H9 (cell line): ENCODE measurements around the gene CALN1. TPM values are rescaled to one million over a fixed set of nuclear protein-coding genes. Genes with fewer than 3 reads are reported as not detected.

Source experiments
- DNase-seq: peaks from one replicate; pipeline ENCODE4 v3.0.0-alpha.2; 2017
- H2AFZ ChIP-seq: one replicate; pipeline ENCODE4 v1.6.1; 2013; ENCODE audit warnings: mild to moderate bottlenecking, low read length, control low read depth, moderate library complexity
- H2AK5ac ChIP-seq: 2 replicates; pipeline ENCODE4 v1.6.1; 2013; ENCODE audit warnings: low read length, control low read depth, mixed read lengths; ENCODE audit not compliant: insufficient read length
- H2BK120ac ChIP-seq: one replicate; pipeline ENCODE4 v1.6.1; 2013; ENCODE audit warnings: low read depth, mild to moderate bottlenecking, low read length, control low read depth, inconsistent platforms; ENCODE audit not compliant: poor library complexity, severe bottlenecking
- H2BK12ac ChIP-seq: 2 replicates; pipeline ENCODE4 v1.6.1; 2013; ENCODE audit warnings: low read length, control low read depth, mixed read lengths, low read depth; ENCODE audit not compliant: insufficient read length
- H2BK15ac ChIP-seq: 2 replicates; pipeline ENCODE4 v1.6.1; 2013; ENCODE audit warnings: low read depth, low read length, control low read depth
- H2BK20ac ChIP-seq: one replicate; pipeline ENCODE4 v1.6.1; 2013; ENCODE audit warnings: low read depth, mild to moderate bottlenecking, low read length, control low read depth, inconsistent platforms; ENCODE audit not compliant: poor library complexity, severe bottlenecking
- H2BK5ac ChIP-seq: 2 replicates; pipeline ENCODE4 v1.6.1; 2013; ENCODE audit warnings: low read length, control low read depth, mixed read lengths; ENCODE audit not compliant: insufficient read length
- H3K14ac ChIP-seq: 2 replicates; pipeline ENCODE4 v1.6.1; 2013; ENCODE audit warnings: low read length, control low read depth; ENCODE audit not compliant: insufficient read depth
- H3K18ac ChIP-seq: 2 replicates; pipeline ENCODE4 v1.6.1; 2013; ENCODE audit warnings: low read depth, mild to moderate bottlenecking, mixed read lengths, low read length, control low read depth; ENCODE audit not compliant: insufficient read length
- H3K23ac ChIP-seq: 2 replicates; pipeline ENCODE4 v1.6.1; 2013; ENCODE audit warnings: low read length, control low read depth, mixed read lengths, low read depth; ENCODE audit not compliant: insufficient read length
- H3K23me2 ChIP-seq: 2 replicates; pipeline ENCODE4 v1.6.1; 2013; ENCODE audit warnings: low read depth, mild to moderate bottlenecking, mixed read lengths, low read length, control low read depth; ENCODE audit not compliant: insufficient read length, poor library complexity, severe bottlenecking
- H3K27ac ChIP-seq: 2 replicates; pipeline ENCODE4 v1.5.1; 2013; ENCODE audit warnings: low read length, control low read depth, mixed read lengths, low read depth; ENCODE audit not compliant: insufficient read length
- H3K27me3 ChIP-seq: 2 replicates; pipeline ENCODE4 v1.6.1; 2013; ENCODE audit warnings: low read length, control low read depth, inconsistent platforms; ENCODE audit not compliant: insufficient read depth
- H3K4ac ChIP-seq: 2 replicates; pipeline ENCODE4 v1.6.1; 2013; ENCODE audit warnings: low read depth, mild to moderate bottlenecking, control low read depth, inconsistent platforms, low read length, moderate library complexity
- H3K4me1 ChIP-seq: 2 replicates; pipeline ENCODE4 v1.6.1; 2013; ENCODE audit warnings: low read length, control low read depth, inconsistent platforms; ENCODE audit not compliant: insufficient read depth
- H3K4me2 ChIP-seq: 2 replicates; pipeline ENCODE4 v1.6.1; 2013; ENCODE audit warnings: low read length, control low read depth, mixed read lengths; ENCODE audit not compliant: insufficient read length, insufficient read depth
- H3K56ac ChIP-seq: 2 replicates; pipeline ENCODE4 v1.6.1; 2013; ENCODE audit warnings: low read depth, mild to moderate bottlenecking, mixed read lengths, low read length, control low read depth; ENCODE audit not compliant: insufficient read length
- H3K79me1 ChIP-seq: 2 replicates; pipeline ENCODE4 v1.6.1; 2013; ENCODE audit warnings: low read depth, mild to moderate bottlenecking, moderate library complexity, low read length, control low read depth, inconsistent platforms; ENCODE audit not compliant: insufficient read depth, poor library complexity, severe bottlenecking
- H3K79me2 ChIP-seq: 2 replicates; pipeline ENCODE4 v1.6.1; 2013; ENCODE audit warnings: low read length, control low read depth, inconsistent platforms; ENCODE audit not compliant: insufficient read depth
- H3K9ac ChIP-seq: 2 replicates; pipeline ENCODE4 v1.6.1; 2013; ENCODE audit warnings: low read length, control low read depth, mixed read lengths; ENCODE audit not compliant: insufficient read length; ENCODE audit errors: extremely low read depth
- H3K9me3 ChIP-seq: one replicate; pipeline ENCODE4 v1.6.1; 2013; ENCODE audit warnings: low read depth, low read length, inconsistent platforms; ENCODE audit not compliant: control insufficient read depth
- H3T11ph ChIP-seq: one replicate; pipeline ENCODE4 v1.6.1; 2013; ENCODE audit warnings: mild to moderate bottlenecking, low read length, control low read depth, inconsistent platforms
- H4K20me1 ChIP-seq: one replicate; pipeline ENCODE4 v1.6.1; 2013; ENCODE audit not compliant: control insufficient read depth, insufficient read length, insufficient read depth
- H4K5ac ChIP-seq: 2 replicates; pipeline ENCODE4 v1.6.1; 2013; ENCODE audit warnings: low read depth, mild to moderate bottlenecking, mixed read lengths, low read length, control low read depth; ENCODE audit not compliant: insufficient read length
- H4K8ac ChIP-seq: replicated peaks from 2 replicates; pipeline ENCODE4 v1.6.1; 2013; ENCODE audit warnings: low read length, control low read depth, mixed read lengths, low read depth; ENCODE audit not compliant: insufficient read length
- H4K91ac ChIP-seq: 2 replicates; pipeline ENCODE4 v1.6.1; 2013; ENCODE audit warnings: low read depth, mild to moderate bottlenecking, moderate library complexity, mixed read lengths, low read length, control low read depth; ENCODE audit not compliant: insufficient read length
- H3K27ac Mint-ChIP-seq, 3 experiments: 2 replicates in 2 of 3; 3 replicates in 1 of 3; pipeline ENCODE4 v1.8.0; 2020 to 2021; ENCODE audit warnings: mixed read lengths in 3 of 3, mild to moderate bottlenecking in 1 of 3, moderate library complexity in 1 of 3
- H3K27me3 Mint-ChIP-seq: 2 replicates; pipeline ENCODE4 v1.8.0; 2021; ENCODE audit warnings: low read depth, mild to moderate bottlenecking, moderate library complexity, mixed read lengths
- H3K36me3 Mint-ChIP-seq, 3 experiments: 2 replicates in 2 of 3; 3 replicates in 1 of 3; pipeline ENCODE4 v1.8.0; 2020 to 2021; ENCODE audit warnings: low read depth in 3 of 3, mixed read lengths in 3 of 3; ENCODE audit not compliant: insufficient read depth in 1 of 3
- H3K4me1 Mint-ChIP-seq, 2 experiments: 2 replicates each; pipeline ENCODE4 v1.8.0; 2020; ENCODE audit warnings: mixed read lengths in 2 of 2
- H3K4me3 Mint-ChIP-seq, 2 experiments: 2 replicates in 1 of 2; 3 replicates in 1 of 2; pipeline ENCODE4 v1.8.0; 2020 to 2021; ENCODE audit warnings: mild to moderate bottlenecking in 2 of 2, mixed read lengths in 2 of 2, moderate library complexity in 1 of 2
- H3K9me3 Mint-ChIP-seq, 2 experiments: 2 replicates in 1 of 2; 3 replicates in 1 of 2; pipeline ENCODE4 v1.8.0; 2020; ENCODE audit warnings: mild to moderate bottlenecking in 2 of 2, mixed read lengths in 2 of 2, moderate library complexity in 1 of 2
- total RNA-seq: library from RNA; stranded (reverse); gene quantifications from 2 replicates; pipeline ENCODE4 v1.2.1, GENCODE V29; 2021
- TF ChIP-seq, protein P1 (sequence below): fragments of 200-600 bp; sonication (generic); conservative IDR thresholded peaks from 3 replicates; pipeline ENCODE4 v1.8.0; 2021; ENCODE audit warnings: antibody characterized with exemption, mild to moderate bottlenecking

The CALN1 gene
- total RNA-seq, 1 experiment from 2014 or later: 2.8 TPM

DNA sequence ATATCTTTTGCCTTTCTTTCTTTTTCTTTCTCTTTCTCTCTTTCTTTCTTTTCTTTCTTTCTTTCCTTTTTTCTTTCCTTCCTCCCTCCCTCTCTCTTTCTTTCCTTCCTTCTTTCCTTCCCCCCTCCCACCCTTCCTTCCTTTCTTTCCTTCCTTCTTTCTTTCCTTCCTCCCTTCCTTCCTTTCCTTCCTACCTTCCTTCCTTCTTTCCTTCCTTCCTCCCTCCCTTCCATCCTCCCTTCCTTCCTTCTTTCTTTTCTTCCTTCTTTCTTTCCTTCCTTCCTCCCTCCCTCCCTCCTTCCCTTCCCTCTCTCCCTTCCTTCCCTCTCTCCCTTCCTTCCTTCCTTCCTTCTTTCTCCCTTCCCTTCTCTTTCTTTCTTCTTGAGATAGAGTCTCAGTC is 25.5 kb upstream of the CALN1 start:
- no peak overlapping the region for H3K4me3 Mint-ChIP-seq

More for the DNA sequence above, 25.5 kb upstream of the CALN1 start:
- H3K4me1 Mint-ChIP-seq: peaks cover 0 to 3% of the 10 kb centered on the region in 2 experiments; a peak in 2 of 4 replicates
- TF ChIP-seq, protein P1, sequence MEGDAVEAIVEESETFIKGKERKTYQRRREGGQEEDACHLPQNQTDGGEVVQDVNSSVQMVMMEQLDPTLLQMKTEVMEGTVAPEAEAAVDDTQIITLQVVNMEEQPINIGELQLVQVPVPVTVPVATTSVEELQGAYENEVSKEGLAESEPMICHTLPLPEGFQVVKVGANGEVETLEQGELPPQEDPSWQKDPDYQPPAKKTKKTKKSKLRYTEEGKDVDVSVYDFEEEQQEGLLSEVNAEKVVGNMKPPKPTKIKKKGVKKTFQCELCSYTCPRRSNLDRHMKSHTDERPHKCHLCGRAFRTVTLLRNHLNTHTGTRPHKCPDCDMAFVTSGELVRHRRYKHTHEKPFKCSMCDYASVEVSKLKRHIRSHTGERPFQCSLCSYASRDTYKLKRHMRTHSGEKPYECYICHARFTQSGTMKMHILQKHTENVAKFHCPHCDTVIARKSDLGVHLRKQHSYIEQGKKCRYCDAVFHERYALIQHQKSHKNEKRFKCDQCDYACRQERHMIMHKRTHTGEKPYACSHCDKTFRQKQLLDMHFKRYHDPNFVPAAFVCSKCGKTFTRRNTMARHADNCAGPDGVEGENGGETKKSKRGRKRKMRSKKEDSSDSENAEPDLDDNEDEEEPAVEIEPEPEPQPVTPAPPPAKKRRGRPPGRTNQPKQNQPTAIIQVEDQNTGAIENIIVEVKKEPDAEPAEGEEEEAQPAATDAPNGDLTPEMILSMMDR: no peak
- H3K9me3 Mint-ChIP-seq: no peaks in the 10 kb centered on the region
- Histone ChIP-seq H3K27me3 (no peaks in the 10 kb centered on the region), H3K27ac (no peak overlapping the region), H4K91ac (no peak overlapping the region), H3K4ac (no peak overlapping the region), H3K79me1 (no peaks in the 10 kb centered on the region), H3K4me2 (no peak overlapping the region), H3K4me1 (no peaks in the 10 kb centered on the region), H3T11ph (no peak overlapping the region), H4K8ac (no peak overlapping the region), H3K56ac (no peak overlapping the region), H3K18ac (no peak overlapping the region), H2BK20ac (no peak overlapping the region), H3K14ac (no peak overlapping the region), H2BK15ac (no peak overlapping the region), H2BK120ac (no peak overlapping the region), H3K23ac (no peak overlapping the region), H3K23me2 (no peaks in the 10 kb centered on the region), H3K9me3 (no peaks in the 10 kb centered on the region), H2BK12ac (no peak overlapping the region), H2BK5ac (no peak overlapping the region), H4K20me1 (no peaks in the 10 kb centered on the region), H3K9ac (no peak overlapping the region), H3K79me2 (no peaks in the 10 kb centered on the region), H4K5ac (no peak overlapping the region), H2AFZ (no peak overlapping the region), H2AK5ac (no peak overlapping the region)
- peaks cover 5% of the 10 kb centered on the region for H3K27me3 Mint-ChIP-seq
- DNase-seq: no peak
- H3K36me3 Mint-ChIP-seq: no peaks in the 10 kb centered on the region
- H3K27ac Mint-ChIP-seq: no peak overlapping the region
